ENCODE results near the gene FOXK2.

The FOXK2 gene

DNA sequence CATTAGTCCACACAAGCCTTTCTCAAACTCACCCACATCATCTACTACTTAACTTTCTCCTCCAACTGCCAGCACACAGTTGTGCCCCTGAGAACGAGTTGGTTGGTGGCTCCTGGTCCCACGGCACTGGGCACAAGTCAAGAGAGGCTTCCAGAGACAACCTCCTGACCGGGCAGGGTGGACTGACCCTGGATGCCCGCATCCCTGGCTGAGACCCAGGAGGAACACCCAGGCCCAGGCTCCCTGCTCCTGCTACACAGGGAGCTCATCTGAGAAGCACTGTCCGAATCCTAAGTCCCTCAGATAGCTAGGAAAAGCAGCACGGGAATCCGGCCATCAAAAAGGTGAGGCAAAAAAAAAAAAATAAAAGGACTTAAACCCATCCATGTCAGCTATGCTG is 99.7 kb downstream of the FOXK2 start:
- no peak for DNase-seq
- TF ChIP-seq GATA1 (IDR thresholded peaks at IDR 0.05; ENCODE audit: low read depth, low read length) (no peak), POLR2A (IDR thresholded peaks at IDR 0.05; ENCODE audit: low read length) (no peak)

DNA sequence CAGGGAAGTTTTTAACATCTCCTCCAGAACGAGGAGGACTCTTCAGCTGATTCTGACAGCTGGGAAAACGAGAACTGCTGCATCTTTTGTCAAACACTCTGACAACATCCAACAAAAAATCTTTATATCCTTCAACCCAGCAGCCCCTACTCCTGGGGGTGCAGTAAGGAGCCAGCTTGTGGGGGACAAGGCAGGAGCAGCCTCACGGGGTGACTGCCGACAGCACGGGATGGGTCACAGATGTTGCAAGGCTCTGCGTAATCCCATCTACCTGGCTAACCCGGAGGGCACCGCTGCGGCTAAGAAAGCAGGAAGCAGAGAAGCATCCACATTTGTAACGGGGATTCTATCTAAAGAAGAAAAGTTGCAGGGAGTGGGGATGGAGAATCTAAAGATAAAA is 100.1 kb downstream of the FOXK2 start:
- TF ChIP-seq GATA1 (IDR thresholded peaks at IDR 0.05; ENCODE audit: low read depth, low read length) (no peak), POLR2A (IDR thresholded peaks at IDR 0.05; ENCODE audit: low read length) (no peak)
- no peak for DNase-seq

GRCh38 chr17:82623707-82624106 is 104.2 kb downstream of the FOXK2 start:
- TF ChIP-seq POLR2A (IDR thresholded peaks at IDR 0.05; ENCODE audit: low read length) = no peak
- TF ChIP-seq GATA1 (IDR thresholded peaks at IDR 0.05; ENCODE audit: low read depth, low read length) = no peak
- no peak for DNase-seq

DNA sequence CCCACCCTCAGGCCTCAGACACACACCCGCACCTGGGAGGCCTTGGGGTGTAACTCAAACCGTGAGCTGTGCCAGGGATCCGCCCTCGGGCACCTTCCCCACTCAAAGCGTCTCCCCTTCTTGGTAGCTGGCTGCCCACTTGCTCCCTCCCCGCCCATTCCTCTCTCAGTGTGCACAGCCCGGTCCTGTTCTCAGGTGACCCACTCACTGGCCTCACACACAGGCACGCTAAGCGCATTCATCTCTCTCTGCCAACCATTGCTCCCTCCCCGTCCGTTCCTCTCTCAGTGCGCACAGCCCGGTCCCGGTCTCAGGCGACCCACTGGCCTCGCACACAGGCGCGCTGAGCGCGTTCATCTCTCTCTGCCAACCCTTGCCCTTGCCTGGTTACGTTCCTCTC is 107.9 kb downstream of the FOXK2 start:
- no peak for DNase-seq

GRCh38 chr17:82629748-82630147 is 110.2 kb downstream of the FOXK2 start:
- TF ChIP-seq POLR2A (IDR thresholded peaks at IDR 0.05; ENCODE audit: low read length) (no peak), GATA1 (IDR thresholded peaks at IDR 0.05; ENCODE audit: low read depth, low read length) (no peak)
- no peak for DNase-seq

More for the DNA sequence above, 107.9 kb downstream of the FOXK2 start:
- no peak for TF ChIP-seq POLR2A (IDR thresholded peaks at IDR 0.05; ENCODE audit: low read length)
- TF ChIP-seq GATA1 (IDR thresholded peaks at IDR 0.05; ENCODE audit: low read depth, low read length) = no peak

DNA sequence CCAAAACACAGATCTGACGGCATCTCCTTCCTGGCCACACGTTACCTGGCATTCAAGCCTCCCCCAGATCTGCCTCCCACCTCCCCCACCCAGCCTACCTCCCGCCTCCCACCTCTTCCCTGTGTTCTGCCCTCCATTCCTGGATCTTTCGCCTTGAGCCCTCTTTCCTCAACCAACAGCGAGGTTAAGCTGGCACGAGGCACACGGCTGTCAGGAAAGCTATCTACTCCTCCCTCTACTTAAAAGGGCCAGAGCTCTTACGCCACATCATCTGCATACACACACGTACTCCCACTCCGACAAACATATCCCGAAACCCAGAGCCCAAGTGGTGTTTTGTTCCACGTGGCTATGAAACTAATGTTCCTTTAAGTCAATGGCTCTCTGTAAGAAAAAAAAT is 110.7 kb downstream of the FOXK2 start:
- TF ChIP-seq POLR2A (IDR thresholded peaks at IDR 0.05; ENCODE audit: low read length) = no peak
- TF ChIP-seq GATA1 (IDR thresholded peaks at IDR 0.05; ENCODE audit: low read depth, low read length) = no peak
- no peak for DNase-seq

DNA sequence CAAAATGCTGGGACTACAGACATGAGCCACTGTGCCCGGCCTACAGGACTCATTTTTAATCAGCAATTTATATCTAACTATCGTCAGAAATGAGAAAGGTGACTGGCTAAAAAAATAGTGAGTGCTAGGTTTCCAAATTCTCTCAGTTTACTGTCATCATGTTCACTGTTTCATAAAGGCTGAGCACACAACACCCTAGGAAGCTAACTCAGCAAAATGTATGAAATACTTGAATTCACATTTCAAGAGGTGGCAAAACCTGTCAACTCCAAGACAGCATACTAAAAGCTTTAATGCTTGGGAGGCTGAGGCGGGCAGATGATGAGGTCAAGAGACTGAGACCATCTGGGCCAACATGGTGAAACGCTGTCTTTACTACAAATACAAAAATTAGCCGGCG is 112.0 kb downstream of the FOXK2 start:
- DNase-seq = no peak
- TF ChIP-seq GATA1 (IDR thresholded peaks at IDR 0.05; ENCODE audit: low read depth, low read length) (no peak), POLR2A (IDR thresholded peaks at IDR 0.05; ENCODE audit: low read length) (no peak)

DNA sequence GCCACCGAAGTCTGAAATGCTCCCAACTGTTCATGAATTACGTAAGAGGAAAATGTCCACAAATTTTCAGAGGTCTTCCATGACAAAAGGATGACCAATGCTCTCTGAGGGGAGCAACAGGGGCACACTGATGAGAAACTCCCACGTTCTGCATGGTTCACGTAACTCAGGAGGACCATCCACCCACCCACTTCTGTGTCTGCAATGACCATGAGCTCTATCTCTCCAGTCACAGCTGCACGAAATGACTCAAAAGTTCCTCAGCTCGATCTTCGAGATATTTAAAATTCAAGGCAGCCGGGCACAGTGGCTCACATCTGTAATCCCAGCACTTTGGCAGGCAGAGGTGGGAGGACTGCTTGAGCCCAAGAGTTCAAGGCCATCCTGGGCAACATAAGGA is 112.9 kb downstream of the FOXK2 start:
- DNase-seq = no peak
- TF ChIP-seq GATA1 (IDR thresholded peaks at IDR 0.05; ENCODE audit: low read depth, low read length) (no peak), POLR2A (IDR thresholded peaks at IDR 0.05; ENCODE audit: low read length) (no peak)

GRCh38 chr17:82633343-82633742 is 113.8 kb downstream of the FOXK2 start:
- no peak for TF ChIP-seq POLR2A (IDR thresholded peaks at IDR 0.05; ENCODE audit: low read length)
- TF ChIP-seq GATA1 (IDR thresholded peaks at IDR 0.05; ENCODE audit: low read depth, low read length) = no peak
- DNase-seq = no peak

GRCh38 chr17:82636626-82637598 is 117.4 kb downstream of the FOXK2 start:
- TF ChIP-seq POLR2A (IDR thresholded peaks at IDR 0.05; ENCODE audit: low read length) = no peak
- no peak for TF ChIP-seq GATA1 (IDR thresholded peaks at IDR 0.05; ENCODE audit: low read depth, low read length)
- no peak for DNase-seq

- DNase-seq = no peak
- TF ChIP-seq POLR2A (IDR thresholded peaks at IDR 0.05; ENCODE audit: low read length) = no peak
- no peak for TF ChIP-seq GATA1 (IDR thresholded peaks at IDR 0.05; ENCODE audit: low read depth, low read length)
Measured at GRCh38 chr17:82638183-82638773, 118.7 kb downstream of the FOXK2 start.

- TF ChIP-seq GATA1 (IDR thresholded peaks at IDR 0.05; ENCODE audit: low read depth, low read length) = no peak
- TF ChIP-seq POLR2A (IDR thresholded peaks at IDR 0.05; ENCODE audit: low read length) = no peak
- DNase-seq = no peak
Measured at GRCh38 chr17:82639628-82640027, 120.1 kb downstream of the FOXK2 start.

DNA sequence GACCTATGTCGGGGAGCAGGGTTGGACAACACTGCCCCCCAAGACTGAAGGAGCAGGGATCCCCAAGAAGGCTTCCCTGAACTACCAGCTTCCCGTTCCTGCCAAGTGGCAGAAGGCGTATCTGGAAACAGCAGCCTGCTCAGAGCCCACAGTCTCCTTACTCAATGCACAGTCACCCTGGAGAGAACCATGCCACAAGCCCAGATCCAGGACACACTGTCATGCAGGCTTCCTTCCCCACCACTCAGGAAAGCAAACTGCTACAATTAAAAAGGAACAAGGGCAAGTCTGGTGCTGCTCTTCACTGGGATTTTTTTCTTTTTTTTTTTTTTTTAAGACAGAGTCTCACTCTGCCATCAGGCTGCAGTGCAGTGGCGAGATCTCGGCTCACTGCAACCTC is 120.5 kb downstream of the FOXK2 start:
- DNase-seq = no peak
- TF ChIP-seq GATA1 (IDR thresholded peaks at IDR 0.05; ENCODE audit: low read depth, low read length) (no peak), POLR2A (IDR thresholded peaks at IDR 0.05; ENCODE audit: low read length) (no peak)

GRCh38 chr17:82642022-82642421 is 122.5 kb downstream of the FOXK2 start:
- no peak for DNase-seq

DNA sequence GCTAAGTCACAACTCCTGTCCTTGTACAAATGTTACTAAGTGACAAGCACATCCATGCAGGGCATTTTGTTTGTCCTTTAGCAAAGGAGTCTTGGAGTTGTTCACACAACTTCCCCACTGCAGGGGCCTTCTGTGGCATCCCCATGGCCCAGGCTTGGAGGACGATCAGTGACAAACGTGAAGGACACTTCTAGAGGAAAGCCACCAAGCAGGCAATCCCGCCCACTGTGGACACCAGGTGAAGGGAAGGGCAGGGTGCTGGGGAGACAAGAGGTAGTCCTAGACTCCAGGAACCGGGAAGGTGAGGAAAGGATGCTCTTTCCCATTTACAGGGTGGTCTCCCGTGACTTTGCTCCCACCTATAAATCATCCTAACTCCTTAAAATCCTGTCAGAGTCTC is 124.6 kb downstream of the FOXK2 start:
- TF ChIP-seq GATA1 (IDR thresholded peaks at IDR 0.05; ENCODE audit: low read depth, low read length) (no peak), POLR2A (IDR thresholded peaks at IDR 0.05; ENCODE audit: low read length) (no peak)
- DNase-seq = no peak

More at GRCh38 chr17:82642022-82642421, 122.5 kb downstream of the FOXK2 start:
- TF ChIP-seq POLR2A (IDR thresholded peaks at IDR 0.05; ENCODE audit: low read length) = no peak
- TF ChIP-seq GATA1 (IDR thresholded peaks at IDR 0.05; ENCODE audit: low read depth, low read length) = no peak

Measured in erythroblast (primary cell).